ENCODE measurements around the gene DLGAP1. TPM values are rescaled to one million over a fixed set of nuclear protein-coding genes. Genes with fewer than 3 reads are reported as not detected.

Gene DLGAP1
- total and polyA plus RNA-seq, 2 of the 13 experiments (the other 11 are each of a cell fraction or from before 2014, with no cell fraction given): 0.01 TPM; not detected in 1

DNA sequence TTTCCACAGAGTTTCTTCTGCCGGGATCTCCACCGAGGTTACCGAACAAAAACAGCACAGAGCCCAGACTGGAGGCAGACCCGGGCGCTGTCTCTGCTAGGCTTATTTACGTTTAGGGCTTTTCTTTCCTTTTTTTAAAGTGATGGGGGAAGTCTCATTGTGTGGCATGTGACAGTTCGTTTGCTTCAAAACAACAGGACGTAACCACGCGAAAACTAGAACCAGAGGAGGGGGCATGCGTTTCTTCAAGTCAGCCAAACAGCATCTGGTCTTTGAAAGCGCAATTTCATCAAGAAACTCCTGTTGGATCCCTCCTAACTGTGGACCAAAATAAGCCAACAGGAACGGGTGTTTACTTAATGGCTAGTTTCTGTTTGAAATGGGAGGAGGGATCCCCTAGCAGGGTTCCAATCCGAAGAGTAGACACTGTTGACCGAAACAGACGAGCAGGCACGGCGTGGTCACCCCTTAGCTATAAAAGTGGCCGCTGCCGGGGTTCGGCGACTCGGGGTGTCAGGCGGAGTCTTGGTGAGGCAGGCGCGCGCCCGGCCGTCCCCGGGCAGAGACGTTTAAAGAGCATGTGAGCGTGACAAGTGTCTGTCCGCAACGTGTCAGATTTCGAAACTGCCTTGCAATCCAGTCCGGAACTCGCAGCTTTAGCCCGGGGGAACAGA lies 1006.1 kb downstream of the DLGAP1 start (continued):
- TF ChIP-seq, protein P1, sequence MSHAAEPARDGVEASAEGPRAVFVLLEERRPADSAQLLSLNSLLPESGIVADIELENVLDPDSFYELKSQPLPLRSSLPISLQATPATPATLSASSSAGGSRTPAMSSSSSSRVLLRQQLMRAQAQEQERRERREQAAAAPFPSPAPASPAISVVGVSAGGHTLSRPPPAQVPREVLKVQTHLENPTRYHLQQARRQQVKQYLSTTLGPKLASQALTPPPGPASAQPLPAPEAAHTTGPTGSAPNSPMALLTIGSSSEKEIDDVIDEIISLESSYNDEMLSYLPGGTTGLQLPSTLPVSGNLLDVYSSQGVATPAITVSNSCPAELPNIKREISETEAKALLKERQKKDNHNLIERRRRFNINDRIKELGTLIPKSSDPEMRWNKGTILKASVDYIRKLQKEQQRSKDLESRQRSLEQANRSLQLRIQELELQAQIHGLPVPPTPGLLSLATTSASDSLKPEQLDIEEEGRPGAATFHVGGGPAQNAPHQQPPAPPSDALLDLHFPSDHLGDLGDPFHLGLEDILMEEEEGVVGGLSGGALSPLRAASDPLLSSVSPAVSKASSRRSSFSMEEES (CRISPR knock-in tag; IDR thresholded peaks at IDR 0.05): peak; percentile 59; the same call in 1 of the 2 replicates
- TF ChIP-seq ZNF496 (CRISPR knock-in tag; IDR thresholded peaks at IDR 0.05; ENCODE audit: insufficient replicate concordance) (no peak), TAF1 (CRISPR knock-in tag; IDR thresholded peaks at IDR 0.05) (peak; percentile 44), WIZ (CRISPR knock-in tag; IDR thresholded peaks at IDR 0.05) (no peak), RAD21 (CRISPR knock-in tag; IDR thresholded peaks at IDR 0.05) (peak; percentile 27; the same call in 1 of the 2 replicates), CREM (IDR thresholded peaks at IDR 0.05) (peak; percentile 57; the same call in 1 of the 2 replicates), CREM (CRISPR knock-in tag; IDR thresholded peaks at IDR 0.05) (no peak), KDM5B (CRISPR knock-in tag; IDR thresholded peaks at IDR 0.05; ENCODE audit: borderline replicate concordance) (peak; percentile 45; the same call in 1 of the 2 replicates), ZNF879 (CRISPR knock-in tag; IDR thresholded peaks at IDR 0.05) (no peak; the same call in 1 of the 2 replicates), FOXP1 (IDR thresholded peaks at IDR 0.05) (no peak), FOXP1 (CRISPR knock-in tag; IDR thresholded peaks at IDR 0.05) (peak; percentile 14; the same call in 1 of the 2 replicates), MEF2D (CRISPR knock-in tag; IDR thresholded peaks at IDR 0.05) (peak; percentile 44; the same call in 1 of the 2 replicates), ZNF256 (CRISPR knock-in tag; conservative IDR thresholded peaks at IDR 0.05) (0 out of 2 replicates have a peak, but pooled peaks have one; percentile 35), ZNF788 (CRISPR knock-in tag; IDR thresholded peaks at IDR 0.05; ENCODE audit: borderline replicate concordance) (peak; percentile 61; the same call in 1 of the 2 replicates), FOXK2 (IDR thresholded peaks at IDR 0.05) (peak; percentile 16; the same call in 1 of the 2 replicates), MED1 (CRISPR knock-in tag; IDR thresholded peaks at IDR 0.05) (peak; percentile 75; the same call in 1 of the 2 replicates)
- TF ChIP-seq, protein P2, sequence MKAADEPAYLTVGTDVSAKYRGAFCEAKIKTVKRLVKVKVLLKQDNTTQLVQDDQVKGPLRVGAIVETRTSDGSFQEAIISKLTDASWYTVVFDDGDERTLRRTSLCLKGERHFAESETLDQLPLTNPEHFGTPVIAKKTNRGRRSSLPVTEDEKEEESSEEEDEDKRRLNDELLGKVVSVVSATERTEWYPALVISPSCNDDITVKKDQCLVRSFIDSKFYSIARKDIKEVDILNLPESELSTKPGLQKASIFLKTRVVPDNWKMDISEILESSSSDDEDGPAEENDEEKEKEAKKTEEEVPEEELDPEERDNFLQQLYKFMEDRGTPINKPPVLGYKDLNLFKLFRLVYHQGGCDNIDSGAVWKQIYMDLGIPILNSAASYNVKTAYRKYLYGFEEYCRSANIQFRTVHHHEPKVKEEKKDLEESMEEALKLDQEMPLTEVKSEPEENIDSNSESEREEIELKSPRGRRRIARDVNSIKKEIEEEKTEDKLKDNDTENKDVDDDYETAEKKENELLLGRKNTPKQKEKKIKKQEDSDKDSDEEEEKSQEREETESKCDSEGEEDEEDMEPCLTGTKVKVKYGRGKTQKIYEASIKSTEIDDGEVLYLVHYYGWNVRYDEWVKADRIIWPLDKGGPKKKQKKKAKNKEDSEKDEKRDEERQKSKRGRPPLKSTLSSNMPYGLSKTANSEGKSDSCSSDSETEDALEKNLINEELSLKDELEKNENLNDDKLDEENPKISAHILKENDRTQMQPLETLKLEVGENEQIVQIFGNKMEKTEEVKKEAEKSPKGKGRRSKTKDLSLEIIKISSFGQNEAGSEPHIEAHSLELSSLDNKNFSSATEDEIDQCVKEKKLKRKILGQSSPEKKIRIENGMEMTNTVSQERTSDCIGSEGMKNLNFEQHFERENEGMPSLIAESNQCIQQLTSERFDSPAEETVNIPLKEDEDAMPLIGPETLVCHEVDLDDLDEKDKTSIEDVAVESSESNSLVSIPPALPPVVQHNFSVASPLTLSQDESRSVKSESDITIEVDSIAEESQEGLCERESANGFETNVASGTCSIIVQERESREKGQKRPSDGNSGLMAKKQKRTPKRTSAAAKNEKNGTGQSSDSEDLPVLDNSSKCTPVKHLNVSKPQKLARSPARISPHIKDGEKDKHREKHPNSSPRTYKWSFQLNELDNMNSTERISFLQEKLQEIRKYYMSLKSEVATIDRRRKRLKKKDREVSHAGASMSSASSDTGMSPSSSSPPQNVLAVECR (CRISPR knock-in tag; IDR thresholded peaks at IDR 0.05; ENCODE audit: borderline replicate concordance): peak; percentile 54; the same call in 1 of the 2 replicates
- TF ChIP-seq, protein P3, sequence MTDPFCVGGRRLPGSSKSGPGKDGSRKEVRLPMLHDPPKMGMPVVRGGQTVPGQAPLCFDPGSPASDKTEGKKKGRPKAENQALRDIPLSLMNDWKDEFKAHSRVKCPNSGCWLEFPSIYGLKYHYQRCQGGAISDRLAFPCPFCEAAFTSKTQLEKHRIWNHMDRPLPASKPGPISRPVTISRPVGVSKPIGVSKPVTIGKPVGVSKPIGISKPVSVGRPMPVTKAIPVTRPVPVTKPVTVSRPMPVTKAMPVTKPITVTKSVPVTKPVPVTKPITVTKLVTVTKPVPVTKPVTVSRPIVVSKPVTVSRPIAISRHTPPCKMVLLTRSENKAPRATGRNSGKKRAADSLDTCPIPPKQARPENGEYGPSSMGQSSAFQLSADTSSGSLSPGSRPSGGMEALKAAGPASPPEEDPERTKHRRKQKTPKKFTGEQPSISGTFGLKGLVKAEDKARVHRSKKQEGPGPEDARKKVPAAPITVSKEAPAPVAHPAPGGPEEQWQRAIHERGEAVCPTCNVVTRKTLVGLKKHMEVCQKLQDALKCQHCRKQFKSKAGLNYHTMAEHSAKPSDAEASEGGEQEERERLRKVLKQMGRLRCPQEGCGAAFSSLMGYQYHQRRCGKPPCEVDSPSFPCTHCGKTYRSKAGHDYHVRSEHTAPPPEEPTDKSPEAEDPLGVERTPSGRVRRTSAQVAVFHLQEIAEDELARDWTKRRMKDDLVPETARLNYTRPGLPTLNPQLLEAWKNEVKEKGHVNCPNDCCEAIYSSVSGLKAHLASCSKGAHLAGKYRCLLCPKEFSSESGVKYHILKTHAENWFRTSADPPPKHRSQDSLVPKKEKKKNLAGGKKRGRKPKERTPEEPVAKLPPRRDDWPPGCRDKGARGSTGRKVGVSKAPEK (CRISPR knock-in tag; IDR thresholded peaks at IDR 0.05; ENCODE audit: borderline replicate concordance): no peak
- TF ChIP-seq, protein P4, sequence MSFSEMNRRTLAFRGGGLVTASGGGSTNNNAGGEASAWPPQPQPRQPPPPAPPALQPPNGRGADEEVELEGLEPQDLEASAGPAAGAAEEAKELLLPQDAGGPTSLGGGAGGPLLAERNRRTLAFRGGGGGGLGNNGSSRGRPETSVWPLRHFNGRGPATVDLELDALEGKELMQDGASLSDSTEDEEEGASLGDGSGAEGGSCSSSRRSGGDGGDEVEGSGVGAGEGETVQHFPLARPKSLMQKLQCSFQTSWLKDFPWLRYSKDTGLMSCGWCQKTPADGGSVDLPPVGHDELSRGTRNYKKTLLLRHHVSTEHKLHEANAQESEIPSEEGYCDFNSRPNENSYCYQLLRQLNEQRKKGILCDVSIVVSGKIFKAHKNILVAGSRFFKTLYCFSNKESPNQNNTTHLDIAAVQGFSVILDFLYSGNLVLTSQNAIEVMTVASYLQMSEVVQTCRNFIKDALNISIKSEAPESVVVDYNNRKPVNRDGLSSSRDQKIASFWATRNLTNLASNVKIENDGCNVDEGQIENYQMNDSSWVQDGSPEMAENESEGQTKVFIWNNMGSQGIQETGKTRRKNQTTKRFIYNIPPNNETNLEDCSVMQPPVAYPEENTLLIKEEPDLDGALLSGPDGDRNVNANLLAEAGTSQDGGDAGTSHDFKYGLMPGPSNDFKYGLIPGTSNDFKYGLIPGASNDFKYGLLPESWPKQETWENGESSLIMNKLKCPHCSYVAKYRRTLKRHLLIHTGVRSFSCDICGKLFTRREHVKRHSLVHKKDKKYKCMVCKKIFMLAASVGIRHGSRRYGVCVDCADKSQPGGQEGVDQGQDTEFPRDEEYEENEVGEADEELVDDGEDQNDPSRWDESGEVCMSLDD (CRISPR knock-in tag; IDR thresholded peaks at IDR 0.05; ENCODE audit: borderline replicate concordance): peak; percentile 95; the same call in 1 of the 2 replicates

Measured in HepG2 (cell line).